DND-41 (cell line): Measurements from ENCODE around the gene CTRB1.

Source experiments
- ATAC-seq: fragments of 200-7000 bp; cut with Tn5 transposase; 3 replicates; pipeline ENCODE4 v1.9.1; 2021; ENCODE audit warnings: low read depth; ENCODE audit not compliant: insufficient read depth
- DNase-seq: peaks from one replicate; pipeline ENCODE4 v3.0.0-alpha.2; 2020
- H2AFZ ChIP-seq: 2 replicates; pipeline ENCODE4 v1.6.0; 2012; ENCODE audit warnings: low read depth, low read length
- H3K27ac ChIP-seq: 2 replicates; pipeline ENCODE4 v1.5.1; 2012; ENCODE audit warnings: low read length, inconsistent platforms
- H3K27me3 ChIP-seq: fragments of 200-600 bp; sonication (generic); 2 replicates; pipeline ENCODE4 v1.6.0; 2012; ENCODE audit warnings: low read length, mild to moderate bottlenecking, inconsistent platforms; ENCODE audit not compliant: insufficient read depth, poor library complexity
- H3K36me3 ChIP-seq: 2 replicates; pipeline ENCODE4 v1.5.1; 2012; ENCODE audit warnings: low read length, inconsistent platforms; ENCODE audit not compliant: insufficient read depth
- H3K4me1 ChIP-seq: 2 replicates; pipeline ENCODE4 v1.5.1; 2012; ENCODE audit warnings: mild to moderate bottlenecking, low read length; ENCODE audit not compliant: insufficient read depth
- H3K4me2 ChIP-seq: 2 replicates; pipeline ENCODE4 v1.6.0; 2012; ENCODE audit warnings: mild to moderate bottlenecking, moderate library complexity, low read length, inconsistent platforms; ENCODE audit not compliant: insufficient read depth
- H3K4me3 ChIP-seq, 2 experiments: fragments of 200-600 bp in 1 of 2; shearing (Covaris generic) in 1 of 2; 2 replicates each; pipeline ENCODE4 v1.5.1; 2012 to 2016; ENCODE audit warnings: inconsistent platforms in 2 of 2, low read length in 2 of 2, mild to moderate bottlenecking in 2 of 2, low read depth in 1 of 2, moderate library complexity in 1 of 2
- H3K79me2 ChIP-seq: 2 replicates; pipeline ENCODE4 v1.6.0; 2012; ENCODE audit warnings: low read length, inconsistent platforms; ENCODE audit not compliant: insufficient read depth
- H3K9ac ChIP-seq: 2 replicates; pipeline ENCODE4 v1.6.0; 2012; ENCODE audit warnings: low read depth, mild to moderate bottlenecking, inconsistent platforms, low read length, moderate library complexity
- H3K9me3 ChIP-seq: 2 replicates; pipeline ENCODE4 v1.5.1; 2012; ENCODE audit warnings: low read length, moderate library complexity, mild to moderate bottlenecking, inconsistent platforms; ENCODE audit not compliant: insufficient read depth, severe bottlenecking
- H4K20me1 ChIP-seq: 2 replicates; pipeline ENCODE4 v1.6.0; 2012; ENCODE audit warnings: low read length; ENCODE audit not compliant: insufficient read depth
- EZH2 ChIP-seq: IDR thresholded peaks from 3 replicates; pipeline ENCODE4 v1.6.1; 2012; ENCODE audit warnings: borderline replicate concordance, low read depth, mild to moderate bottlenecking, moderate library complexity, low read length, inconsistent platforms; ENCODE audit not compliant: severe bottlenecking
- TF ChIP-seq, protein P1 (sequence below): IDR thresholded peaks from 2 replicates; pipeline ENCODE4 v1.5.1; 2012; ENCODE audit warnings: borderline replicate concordance, low read length, moderate library complexity, mild to moderate bottlenecking; ENCODE audit not compliant: poor library complexity, severe bottlenecking; ENCODE audit errors: extremely low read depth

CTRB1 gene

DNA sequence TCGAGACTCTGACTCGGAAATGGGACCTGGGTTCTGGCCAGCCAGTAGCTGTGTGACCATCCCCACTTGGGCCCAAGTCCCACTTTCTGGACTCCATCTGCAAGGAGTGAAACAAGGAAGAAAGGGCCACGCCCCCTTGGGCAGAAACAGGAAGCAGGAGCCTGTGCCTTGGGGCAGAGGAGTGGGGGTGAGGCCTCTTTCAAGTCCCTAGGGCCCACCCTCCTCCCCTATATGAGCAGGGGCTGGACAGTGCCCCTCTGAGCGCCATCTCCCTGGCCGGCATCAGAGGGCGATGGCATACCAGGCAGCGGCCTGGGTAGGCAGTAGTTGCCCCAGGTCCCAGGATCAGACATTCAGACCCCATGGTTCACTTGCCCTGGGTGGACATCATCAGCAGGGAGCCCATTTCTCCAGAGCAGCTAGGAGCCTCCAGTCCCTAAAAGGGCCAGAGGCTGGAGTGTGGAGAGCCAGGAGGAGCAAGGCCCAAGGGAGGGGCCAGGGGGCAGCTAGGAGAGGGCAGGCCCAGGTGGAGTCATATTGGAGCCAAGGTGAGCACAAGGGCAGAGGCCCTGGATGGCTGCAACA lies 25.5 kb downstream of the CTRB1 start:
- Histone ChIP-seq H4K20me1 (peaks cover 6% of the 10 kb centered on the region), H3K4me2 (no peak overlapping the region), H3K36me3 (no peaks in the 10 kb centered on the region), H3K27ac (no peak overlapping the region), H3K4me3 (no peak overlapping the region), H3K9ac (no peak overlapping the region), H2AFZ (no peak overlapping the region), H3K4me1 (no peaks in the 10 kb centered on the region), H3K9me3 (no peaks in the 10 kb centered on the region), H3K79me2 (no peaks in the 10 kb centered on the region), H3K27me3 (no peaks in the 10 kb centered on the region)
- ATAC-seq (0 out of 3 replicates have a peak, but pooled peaks have one; percentile 15), DNase-seq (no peak)
- TF ChIP-seq, protein P1, sequence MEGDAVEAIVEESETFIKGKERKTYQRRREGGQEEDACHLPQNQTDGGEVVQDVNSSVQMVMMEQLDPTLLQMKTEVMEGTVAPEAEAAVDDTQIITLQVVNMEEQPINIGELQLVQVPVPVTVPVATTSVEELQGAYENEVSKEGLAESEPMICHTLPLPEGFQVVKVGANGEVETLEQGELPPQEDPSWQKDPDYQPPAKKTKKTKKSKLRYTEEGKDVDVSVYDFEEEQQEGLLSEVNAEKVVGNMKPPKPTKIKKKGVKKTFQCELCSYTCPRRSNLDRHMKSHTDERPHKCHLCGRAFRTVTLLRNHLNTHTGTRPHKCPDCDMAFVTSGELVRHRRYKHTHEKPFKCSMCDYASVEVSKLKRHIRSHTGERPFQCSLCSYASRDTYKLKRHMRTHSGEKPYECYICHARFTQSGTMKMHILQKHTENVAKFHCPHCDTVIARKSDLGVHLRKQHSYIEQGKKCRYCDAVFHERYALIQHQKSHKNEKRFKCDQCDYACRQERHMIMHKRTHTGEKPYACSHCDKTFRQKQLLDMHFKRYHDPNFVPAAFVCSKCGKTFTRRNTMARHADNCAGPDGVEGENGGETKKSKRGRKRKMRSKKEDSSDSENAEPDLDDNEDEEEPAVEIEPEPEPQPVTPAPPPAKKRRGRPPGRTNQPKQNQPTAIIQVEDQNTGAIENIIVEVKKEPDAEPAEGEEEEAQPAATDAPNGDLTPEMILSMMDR, result no peak
- TF ChIP-seq EZH2, result no peak

DNA sequence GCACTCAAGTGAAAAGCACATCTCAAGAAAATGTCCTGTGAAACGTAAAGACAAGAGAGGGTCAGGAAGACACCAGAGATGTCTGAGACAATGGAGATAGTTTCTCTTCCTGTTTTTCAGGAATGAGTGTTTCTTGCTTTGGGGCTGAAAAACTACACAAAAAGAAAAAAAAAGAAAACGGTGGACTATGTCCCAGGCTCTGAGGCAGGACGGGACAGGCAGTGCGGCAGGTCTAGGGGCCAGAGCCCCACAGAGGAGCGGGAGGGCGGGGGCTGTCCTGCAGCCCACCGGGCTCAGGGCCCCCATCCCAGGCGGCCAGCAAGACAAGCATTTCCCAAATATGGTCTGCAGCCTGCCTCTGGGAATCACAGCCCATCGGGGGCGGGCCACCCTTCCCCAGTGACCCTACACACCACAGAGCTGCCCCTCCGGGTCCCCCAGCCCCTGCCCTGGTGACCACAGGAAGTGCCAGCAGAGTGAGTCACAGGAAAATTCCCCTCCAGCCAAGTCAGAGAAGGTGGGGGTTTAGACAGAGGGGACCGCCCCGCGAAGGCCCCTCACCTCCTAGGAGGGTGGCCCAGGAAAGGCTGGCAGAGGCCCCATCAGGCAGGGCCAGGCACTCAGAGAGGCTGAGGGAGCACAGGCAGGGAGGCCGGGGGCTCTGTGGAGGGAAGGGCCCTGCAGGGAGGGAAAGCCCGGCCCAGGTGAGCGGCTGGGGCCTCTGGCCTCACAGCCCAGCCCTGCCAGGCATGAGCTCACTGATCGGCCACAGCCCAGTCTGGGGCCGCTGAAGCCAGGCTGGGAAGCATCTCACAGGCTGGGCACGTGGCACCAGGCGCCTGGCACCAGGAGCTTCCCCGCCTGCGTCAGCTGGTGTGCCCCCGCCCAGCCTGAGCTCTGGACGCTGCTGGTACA lies 26.3 kb downstream of the CTRB1 start:
- H3K79me2 ChIP-seq, result no peaks in the 10 kb centered on the region

DNA sequence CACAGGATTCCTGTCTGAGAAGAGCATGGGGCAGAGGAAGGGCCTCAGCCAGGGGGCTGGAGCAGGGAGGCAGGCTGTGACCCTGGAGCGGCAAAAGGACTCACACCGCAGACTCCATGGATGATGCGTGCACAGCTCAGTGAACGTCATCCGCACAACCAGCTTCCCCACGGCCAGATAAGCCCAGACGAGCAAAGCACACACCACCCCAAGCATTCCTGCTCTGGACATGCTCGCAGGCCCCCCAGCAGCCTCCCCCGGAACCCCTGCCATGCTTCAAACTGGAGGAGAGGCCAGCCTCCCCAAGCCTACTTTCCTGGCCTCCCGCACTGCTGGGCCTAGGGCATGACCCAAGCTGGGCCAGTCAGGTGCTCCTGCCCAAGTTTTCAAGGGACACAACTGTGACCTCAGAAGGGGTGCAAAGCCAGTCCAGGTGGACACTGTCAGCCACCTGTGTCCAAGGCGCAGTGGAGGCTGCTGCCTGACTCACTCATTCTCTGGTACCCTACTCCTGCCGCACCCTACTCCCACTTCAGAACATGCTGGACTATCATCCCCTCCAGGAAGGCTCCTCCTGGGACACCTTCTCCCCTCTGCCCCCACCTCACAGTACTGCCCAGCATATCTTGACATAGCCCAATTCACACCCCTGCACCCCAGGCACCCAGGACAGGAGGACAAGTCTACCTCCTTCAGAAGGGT lies 27.9 kb downstream of the CTRB1 start:
- H3K79me2 ChIP-seq, result no peaks in the 10 kb centered on the region
- DNase-seq (no peak), ATAC-seq (no peak)
- H3K4me1 ChIP-seq, result no peaks in the 10 kb centered on the region
- TF ChIP-seq, protein P1, result no peak
- no peak for TF ChIP-seq EZH2
- H2AFZ ChIP-seq, result no peak overlapping the region
- H3K4me2 ChIP-seq, result no peak overlapping the region
- no peak overlapping the region for H3K27ac ChIP-seq
- H3K27me3 ChIP-seq, result no peaks in the 10 kb centered on the region
- H3K36me3 ChIP-seq, result no peaks in the 10 kb centered on the region
- H3K4me3 ChIP-seq, result no peak overlapping the region
- H3K9me3 ChIP-seq, result no peaks in the 10 kb centered on the region
- H3K9ac ChIP-seq, result no peak overlapping the region
- H4K20me1 ChIP-seq, result no peaks in the 10 kb centered on the region; the same call in 1 of the 2 replicates

More for the DNA sequence above, 26.3 kb downstream of the CTRB1 start:
- Histone ChIP-seq H3K36me3 (no peaks in the 10 kb centered on the region), H2AFZ (no peak overlapping the region), H4K20me1 (peaks cover 6% of the 10 kb centered on the region), H3K27ac (no peak overlapping the region), H3K27me3 (no peaks in the 10 kb centered on the region), H3K4me1 (no peaks in the 10 kb centered on the region), H3K9ac (no peak overlapping the region), H3K9me3 (no peaks in the 10 kb centered on the region), H3K4me2 (no peak overlapping the region), H3K4me3 (no peak overlapping the region)
- no peak for TF ChIP-seq EZH2
- TF ChIP-seq, protein P1, result no peak
- DNase-seq (no peak), ATAC-seq (no peak)
